ENCODE measurements around the gene ADRB1. TPM values are rescaled to one million over a fixed set of nuclear protein-coding genes. Genes with fewer than 3 reads are reported as not detected.

ADRB1 gene
- total RNA-seq, 1 donor from 2014 or later, result 0.07 TPM

DNA sequence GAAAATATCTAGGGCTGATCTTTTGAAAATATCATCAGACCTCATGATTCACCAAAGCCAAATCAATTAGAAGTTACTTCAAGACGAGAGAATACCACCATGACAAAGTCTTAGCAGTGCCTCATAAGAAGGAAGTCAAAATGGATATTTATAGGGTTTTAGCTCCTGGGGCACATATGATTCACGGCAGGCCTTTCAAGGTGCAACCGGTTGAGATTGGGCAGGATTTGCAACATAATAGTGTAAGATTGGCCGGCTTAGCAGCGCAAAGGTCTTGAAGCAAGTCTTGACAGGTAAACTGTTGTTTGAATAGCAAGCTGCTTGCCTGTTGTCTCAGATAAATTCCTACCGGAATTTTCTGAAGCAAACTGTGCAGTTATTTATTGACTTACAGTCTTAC is 17.5 kb downstream of the ADRB1 start:
- peaks cover 7% of the 10 kb centered on the region for H3K4me1 Mint-ChIP-seq (ENCODE audit: low read depth)
- no peak overlapping the region for H3K27ac Mint-ChIP-seq (ENCODE audit: unreplicated experiment)
- no peaks in the 10 kb centered on the region for H3K36me3 Mint-ChIP-seq (ENCODE audit: low read depth)
- H3K27me3 Mint-ChIP-seq (ENCODE audit: low read depth), result no peaks in the 10 kb centered on the region
- TF ChIP-seq, protein P1, sequence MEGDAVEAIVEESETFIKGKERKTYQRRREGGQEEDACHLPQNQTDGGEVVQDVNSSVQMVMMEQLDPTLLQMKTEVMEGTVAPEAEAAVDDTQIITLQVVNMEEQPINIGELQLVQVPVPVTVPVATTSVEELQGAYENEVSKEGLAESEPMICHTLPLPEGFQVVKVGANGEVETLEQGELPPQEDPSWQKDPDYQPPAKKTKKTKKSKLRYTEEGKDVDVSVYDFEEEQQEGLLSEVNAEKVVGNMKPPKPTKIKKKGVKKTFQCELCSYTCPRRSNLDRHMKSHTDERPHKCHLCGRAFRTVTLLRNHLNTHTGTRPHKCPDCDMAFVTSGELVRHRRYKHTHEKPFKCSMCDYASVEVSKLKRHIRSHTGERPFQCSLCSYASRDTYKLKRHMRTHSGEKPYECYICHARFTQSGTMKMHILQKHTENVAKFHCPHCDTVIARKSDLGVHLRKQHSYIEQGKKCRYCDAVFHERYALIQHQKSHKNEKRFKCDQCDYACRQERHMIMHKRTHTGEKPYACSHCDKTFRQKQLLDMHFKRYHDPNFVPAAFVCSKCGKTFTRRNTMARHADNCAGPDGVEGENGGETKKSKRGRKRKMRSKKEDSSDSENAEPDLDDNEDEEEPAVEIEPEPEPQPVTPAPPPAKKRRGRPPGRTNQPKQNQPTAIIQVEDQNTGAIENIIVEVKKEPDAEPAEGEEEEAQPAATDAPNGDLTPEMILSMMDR (IDR thresholded peaks at IDR 0.05), result no peak
- no peak for DNase-seq (ENCODE audit: low spot score)
- H3K4me3 Mint-ChIP-seq (ENCODE audit: unreplicated experiment), result no peak overlapping the region
- no peaks in the 10 kb centered on the region for H3K9me3 Mint-ChIP-seq (ENCODE audit: low read depth)

DNA sequence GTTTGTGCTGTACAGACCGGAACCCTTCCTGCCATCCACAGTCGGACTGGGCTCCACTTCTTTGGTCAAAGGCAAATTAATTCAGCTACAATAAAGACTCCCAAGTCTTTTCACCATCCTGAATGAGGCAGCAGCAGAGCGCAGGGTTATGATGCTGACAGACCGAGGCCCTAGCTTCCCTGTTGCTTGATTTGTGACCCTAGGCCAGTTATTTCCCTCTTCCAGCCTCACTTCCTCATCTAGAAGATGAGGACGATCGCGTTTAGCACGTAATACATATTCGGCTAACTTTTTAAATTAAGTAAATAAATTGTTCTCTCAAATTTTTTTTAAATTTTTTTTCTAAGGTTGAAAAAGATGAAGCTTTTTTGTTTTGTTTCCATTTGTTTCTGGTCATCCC is 18.1 kb downstream of the ADRB1 start:
- Mint-ChIP-seq H3K4me3 (ENCODE audit: unreplicated experiment) (no peak overlapping the region), H3K27ac (ENCODE audit: unreplicated experiment) (no peak overlapping the region)

DNA sequence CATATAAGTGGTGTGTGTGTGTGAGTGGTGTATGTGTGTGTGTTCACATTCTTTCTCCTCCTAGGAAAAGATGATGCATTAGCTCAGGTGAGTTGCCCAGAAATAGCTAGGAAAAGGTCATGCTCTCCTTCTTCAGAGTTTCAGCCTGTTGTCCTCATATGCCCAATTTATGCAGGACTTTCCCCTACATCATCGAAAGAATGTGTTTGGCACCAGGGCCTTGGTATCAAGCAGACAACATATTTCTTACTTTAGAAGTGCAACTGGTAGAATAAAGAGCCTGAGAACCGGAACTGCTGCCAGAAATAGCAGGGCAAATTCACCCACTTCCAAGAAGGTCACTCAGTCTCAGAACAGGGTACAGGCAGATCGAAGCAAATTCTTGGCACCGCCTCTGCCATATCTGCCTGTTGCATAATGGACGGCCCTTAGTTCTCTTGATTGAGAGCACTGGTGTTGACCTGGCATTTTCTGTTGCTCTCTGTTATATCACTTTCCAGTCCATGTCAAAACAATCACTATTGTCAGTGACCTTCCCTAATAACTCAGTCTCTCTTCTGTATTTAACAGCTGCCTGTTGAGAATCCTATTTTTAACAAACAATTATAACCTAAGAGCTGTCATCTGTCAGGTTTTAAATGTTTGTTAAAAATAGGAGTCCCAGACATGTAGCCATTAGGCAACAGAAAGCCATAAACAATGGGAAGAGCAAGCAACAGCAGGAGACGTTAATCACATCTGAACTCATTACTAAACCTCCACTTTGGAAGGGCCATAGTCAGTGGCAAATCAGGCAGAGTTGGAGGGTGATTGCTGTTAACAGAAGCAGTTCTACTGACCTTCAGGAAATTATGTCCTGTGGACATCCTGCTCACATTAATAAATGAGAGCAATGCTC is 20.7 kb downstream of the ADRB1 start:
- no peaks in the 10 kb centered on the region for H3K27me3 Mint-ChIP-seq (ENCODE audit: low read depth)
- no peak for DNase-seq (ENCODE audit: low spot score)
- TF ChIP-seq, protein P1 (IDR thresholded peaks at IDR 0.05), result no peak
- H3K27ac Mint-ChIP-seq (ENCODE audit: unreplicated experiment), result no peak overlapping the region
- peaks cover 11% of the 10 kb centered on the region for H3K4me1 Mint-ChIP-seq (ENCODE audit: low read depth)
- H3K9me3 Mint-ChIP-seq (ENCODE audit: low read depth), result no peaks in the 10 kb centered on the region
- no peaks in the 10 kb centered on the region for H3K36me3 Mint-ChIP-seq (ENCODE audit: low read depth)
- no peak overlapping the region for H3K4me3 Mint-ChIP-seq (ENCODE audit: unreplicated experiment)

More for the DNA sequence above, 18.1 kb downstream of the ADRB1 start:
- Mint-ChIP-seq H3K4me1 (ENCODE audit: low read depth) (peaks cover 7% of the 10 kb centered on the region), H3K27me3 (ENCODE audit: low read depth) (no peaks in the 10 kb centered on the region), H3K9me3 (ENCODE audit: low read depth) (no peaks in the 10 kb centered on the region), H3K36me3 (ENCODE audit: low read depth) (no peaks in the 10 kb centered on the region)
- DNase-seq (ENCODE audit: low spot score), result no peak
- TF ChIP-seq, protein P1 (IDR thresholded peaks at IDR 0.05), result no peak

DNA sequence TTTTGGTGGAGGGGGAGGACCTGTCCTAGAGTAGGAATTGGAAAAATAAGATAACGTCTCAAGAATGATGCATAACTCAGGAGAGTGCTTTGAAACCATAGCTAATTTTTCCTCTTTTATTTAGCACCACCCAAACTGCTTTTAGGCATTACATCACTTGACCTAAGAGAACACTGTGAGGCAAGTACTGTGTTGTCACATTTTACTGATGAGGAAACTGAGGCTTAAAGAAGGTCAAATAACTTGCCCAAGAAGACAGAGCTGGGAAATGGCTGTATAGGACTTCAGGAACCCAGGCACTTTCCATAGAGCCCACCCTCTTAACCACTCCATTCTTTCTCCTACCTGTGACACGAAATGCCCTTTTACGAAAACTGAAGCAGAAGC is 21.4 kb downstream of the ADRB1 start:
- TF ChIP-seq, protein P1 (IDR thresholded peaks at IDR 0.05), result no peak
- H3K9me3 Mint-ChIP-seq (ENCODE audit: low read depth), result no peaks in the 10 kb centered on the region
- no peak for DNase-seq (ENCODE audit: low spot score)
- no peak overlapping the region for H3K4me3 Mint-ChIP-seq (ENCODE audit: unreplicated experiment)
- H3K27me3 Mint-ChIP-seq (ENCODE audit: low read depth), result no peaks in the 10 kb centered on the region
- H3K27ac Mint-ChIP-seq (ENCODE audit: unreplicated experiment), result no peak overlapping the region
- no peaks in the 10 kb centered on the region for H3K36me3 Mint-ChIP-seq (ENCODE audit: low read depth)
- H3K4me1 Mint-ChIP-seq (ENCODE audit: low read depth), result peaks cover 11% of the 10 kb centered on the region

DNA sequence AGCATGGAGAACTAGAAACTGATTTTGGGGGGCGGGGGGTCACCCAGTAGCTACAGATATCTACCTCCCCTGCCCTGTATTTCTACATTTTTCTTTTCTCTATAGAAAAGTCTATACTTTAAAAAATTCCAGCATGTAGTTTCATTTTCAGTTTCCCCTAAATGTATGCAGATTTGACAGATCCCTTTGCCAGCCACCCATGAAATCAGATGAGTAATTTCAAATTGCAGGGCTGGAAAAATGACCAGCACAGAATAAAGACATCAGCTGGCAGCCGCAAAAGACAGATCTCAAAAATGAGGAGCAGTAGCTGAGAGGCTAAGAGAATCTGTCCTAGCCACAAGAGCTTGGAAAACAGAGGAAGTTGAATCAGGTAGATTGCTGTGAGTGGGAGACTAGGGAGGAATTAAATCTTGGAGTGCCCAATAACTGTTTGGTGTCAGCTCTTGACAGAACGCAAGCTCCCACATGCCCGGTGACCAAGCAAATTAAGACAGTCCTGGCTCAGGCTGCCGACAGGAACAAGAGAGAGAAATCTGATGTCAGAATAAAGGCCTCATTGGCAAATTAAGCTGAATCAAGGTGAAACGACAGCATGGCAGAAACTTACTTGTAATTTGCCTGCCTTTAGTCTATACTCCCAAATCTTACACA is 24.5 kb downstream of the ADRB1 start:
- no peak overlapping the region for H3K4me3 Mint-ChIP-seq (ENCODE audit: unreplicated experiment)
- no peak overlapping the region for H3K27ac Mint-ChIP-seq (ENCODE audit: unreplicated experiment)
- H3K27me3 Mint-ChIP-seq (ENCODE audit: low read depth), result no peaks in the 10 kb centered on the region
- no peak for DNase-seq (ENCODE audit: low spot score)
- TF ChIP-seq, protein P1 (IDR thresholded peaks at IDR 0.05), result no peak
- H3K9me3 Mint-ChIP-seq (ENCODE audit: low read depth), result no peaks in the 10 kb centered on the region
- H3K36me3 Mint-ChIP-seq (ENCODE audit: low read depth), result no peaks in the 10 kb centered on the region
- peaks cover 11% of the 10 kb centered on the region for H3K4me1 Mint-ChIP-seq (ENCODE audit: low read depth)
